ENCODE data around the gene PIH1D1.
"Not testable (repeated sequence)": the region's sequence is repeated elsewhere in the genome, so short reads cannot be mapped to it uniquely, and the experiment has no call there.

The PIH1D1 gene

GRCh38 chr19:49479975-49480628 lies 28.5 kb upstream of the PIH1D1 start:
- no peak for DNase-seq

GRCh38 chr19:49475995-49476880 lies 24.6 kb upstream of the PIH1D1 start:
- no peak for DNase-seq

GRCh38 chr19:49475191-49475917 lies 23.7 kb upstream of the PIH1D1 start:
- no peak for DNase-seq

GRCh38 chr19:49474542-49474924 lies 22.9 kb upstream of the PIH1D1 start:
- no peak for DNase-seq

- DNase-seq, result peak; percentile 25 to 47
These were observed 22.4 kb upstream of the PIH1D1 start, which contains the start of gene FLT3LG for GRCh38 chr19:49473868-49474541. TSS of gene FLT3LG (plus strand) at chr19:49474215. CDS start at chr19:49474640, 425 bp downstream.

GRCh38 chr19:49473501-49473867 lies 21.9 kb upstream of the PIH1D1 start:
- DNase-seq, result not testable (repeated sequence)

GRCh38 chr19:49472936-49473335 lies 21.3 kb upstream of the PIH1D1 start:
- no peak for DNase-seq

GRCh38 chr19:49470615-49470978 lies 19.0 kb upstream of the PIH1D1 start:
- DNase-seq, result no peak

GRCh38 chr19:49469828-49470614 lies 18.4 kb upstream of the PIH1D1 start:
- DNase-seq, result no peak

- DNase-seq, result no peak
These were observed 17.3 kb upstream of the PIH1D1 start for GRCh38 chr19:49468746-49469447.

GRCh38 chr19:49468199-49468598 lies 16.6 kb upstream of the PIH1D1 start:
- DNase-seq, result no peak

GRCh38 chr19:49465371-49465770 lies 13.8 kb upstream of the PIH1D1 start:
- DNase-seq, result no peak

GRCh38 chr19:49463960-49464740 lies 12.5 kb upstream of the PIH1D1 start:
- DNase-seq, result no peak

- no peak for DNase-seq
These were observed 10.9 kb upstream of the PIH1D1 start for GRCh38 chr19:49462492-49462891.

GRCh38 chr19:49461656-49462055 lies 10.0 kb upstream of the PIH1D1 start:
- no peak for DNase-seq

- DNase-seq, result not testable (repeated sequence)
These were observed 9.5 kb upstream of the PIH1D1 start for GRCh38 chr19:49461130-49461529.

GRCh38 chr19:49459388-49459787 lies 7.8 kb upstream of the PIH1D1 start:
- DNase-seq, result no peak

- no peak for DNase-seq
These were observed 6.9 kb upstream of the PIH1D1 start for GRCh38 chr19:49458567-49458903.

GRCh38 chr19:49456326-49456725 lies 4.7 kb upstream of the PIH1D1 start:
- no peak for DNase-seq

GRCh38 chr19:49455773-49456172 lies 4.2 kb upstream of the PIH1D1 start:
- DNase-seq, result no peak

- no peak for DNase-seq
These were observed 2.2 kb upstream of the PIH1D1 start for GRCh38 chr19:49453757-49454240.

All from hippocampal formation (tissue), 2 donors.